Melanocyte of skin (primary cell): ENCODE measurements around the gene TMEM82. TPM values are rescaled to one million over a fixed set of nuclear protein-coding genes. Genes with fewer than 3 reads are reported as not detected.

Source experiments
- total RNA-seq, 2 donors: library from RNA; depleted of rRNA; stranded (reverse); fragments of >200 nt; gene quantifications; 2 replicates each; pipeline ENCODE4 v1.2.3, GENCODE V29; 2012

The TMEM82 gene
- not detected for total RNA-seq

DNA sequence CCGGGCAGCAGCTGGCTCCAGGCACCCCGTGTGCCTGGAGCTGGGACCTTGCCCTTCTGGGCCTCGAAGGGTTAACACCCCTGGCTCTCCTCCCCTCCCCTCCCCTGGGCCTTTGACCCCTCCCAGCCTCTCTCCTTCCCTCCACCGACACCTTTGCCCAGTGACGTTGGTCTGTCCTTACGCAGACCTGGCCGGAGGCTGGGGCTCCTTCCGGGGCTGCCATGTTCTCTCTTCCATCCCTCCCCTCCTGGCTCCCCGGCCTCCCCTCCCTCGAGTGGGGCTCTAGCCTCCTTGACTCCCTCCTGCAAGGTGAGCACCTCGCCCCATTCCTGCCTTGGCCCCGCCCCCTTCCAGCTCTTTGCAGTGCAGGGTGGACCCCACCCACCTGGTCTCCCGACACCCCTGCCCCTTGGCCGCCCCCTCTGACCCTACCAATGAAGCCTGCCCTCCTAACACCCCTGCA, at the start of gene TMEM82:
TMEM82 (plus strand) TSS at position 161 of the 463 bp plus-strand sequence; CDS start at position 222, 61 bp downstream.

DNA sequence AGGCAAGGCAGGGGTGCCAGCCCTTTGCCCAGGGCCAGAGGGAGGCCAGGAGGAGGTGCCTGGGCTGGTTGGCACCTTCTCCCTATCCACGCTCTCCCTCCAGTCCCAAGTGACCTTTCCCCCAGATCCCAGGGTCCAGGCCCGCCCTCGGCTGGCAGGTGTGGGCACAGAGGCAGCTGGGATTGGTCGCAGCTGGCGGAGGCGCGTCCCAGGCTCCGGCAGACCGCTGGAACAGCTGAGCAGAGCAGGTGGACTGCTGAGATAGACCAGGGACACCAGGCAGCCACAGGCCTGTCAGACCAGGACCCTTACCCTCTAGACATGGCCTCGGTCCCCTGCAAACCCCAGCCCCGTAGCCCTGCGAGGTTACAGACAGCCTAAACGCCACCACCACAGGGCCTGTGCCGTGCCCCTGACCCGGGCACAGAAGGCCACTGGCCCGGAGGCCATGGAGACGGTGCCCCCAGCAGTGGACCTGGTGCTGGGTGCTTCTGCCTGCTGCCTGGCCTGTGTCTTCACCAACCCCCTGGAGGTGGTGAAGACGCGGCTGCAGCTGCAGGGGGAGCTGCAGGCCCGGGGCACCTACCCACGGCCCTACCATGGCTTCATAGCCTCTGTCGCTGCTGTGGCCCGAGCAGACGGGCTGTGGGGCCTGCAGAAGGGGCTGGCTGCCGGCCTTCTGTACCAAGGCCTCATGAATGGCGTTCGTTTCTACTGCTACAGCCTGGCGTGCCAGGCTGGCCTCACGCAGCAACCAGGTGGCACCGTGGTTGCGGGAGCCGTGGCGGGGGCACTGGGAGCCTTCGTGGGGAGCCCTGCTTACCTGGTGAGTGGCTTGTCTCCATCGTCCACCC, 6.0 kb upstream of the TMEM82 start, which contains the start of gene SLC25A34:
SLC25A34 (plus strand) TSS at position 221 of the 854 bp plus-strand sequence; CDS start at position 449, 228 bp downstream.

DNA sequence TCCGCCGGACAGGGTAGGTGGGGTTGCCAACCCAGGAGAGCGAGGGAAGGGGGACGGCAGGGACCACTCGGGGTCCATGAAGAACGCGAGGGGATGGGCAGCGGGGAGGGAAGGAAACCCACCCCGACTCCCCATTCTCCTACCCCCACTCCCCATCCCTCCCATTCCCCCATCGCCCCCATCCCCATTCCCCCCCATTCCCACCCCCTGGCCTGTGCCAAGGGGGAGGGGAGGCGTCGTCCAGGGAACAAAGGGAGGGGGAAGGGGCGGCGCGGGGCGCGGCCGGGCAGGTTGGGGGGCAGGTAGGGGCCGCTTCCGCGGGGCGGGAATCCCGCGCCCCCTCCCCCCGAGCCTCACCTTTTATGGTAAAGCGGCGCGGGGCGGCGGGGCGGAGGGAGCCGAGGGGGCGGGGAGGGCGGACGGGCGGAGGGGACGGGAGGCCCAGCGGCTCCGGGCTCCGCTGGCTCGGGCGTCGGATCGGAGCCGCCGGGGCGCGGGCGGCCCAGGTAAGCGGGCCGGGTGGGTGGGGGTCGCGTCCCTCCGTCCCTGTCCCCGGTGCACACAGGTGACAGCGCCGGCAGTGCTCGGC, 16.1 kb downstream of the TMEM82 start, which contains the start of gene FBLIM1:
FBLIM1 (plus strand) TSS at position 453 of the 589 bp plus-strand sequence. CDS start 6,189 bp downstream, outside the sequence.

Other genes starting within 250 kb of the TMEM82 start
- 1 to 10 TPM; 7.7 to 7.9 TPM for gene CASP9, start 218.3 kb upstream of the TMEM82 start, total RNA-seq
- 10 to 100 TPM; 17.9 to 20.3 TPM for gene DNAJC16, start 215.7 kb upstream of the TMEM82 start, total RNA-seq
- gene AGMAT, start 157.4 kb upstream of the TMEM82 start, total RNA-seq: 1 to 10 TPM; 1.4 to 2.7 TPM
- 10 to 100 TPM; 41.6 to 47.1 TPM for gene DDI2, start 125.0 kb upstream of the TMEM82 start, total RNA-seq
- 100 to 1,000 TPM; 108 to 113 TPM for gene PLEKHM2, start 58.2 kb upstream of the TMEM82 start, total RNA-seq
- gene SLC25A34, start 6.2 kb upstream of the TMEM82 start, total RNA-seq: 1 to 10 TPM in 1 of 2 donors, under 1 TPM in 1; 0.67 to 1.0 TPM
- gene FBLIM1, start 16.3 kb downstream of the TMEM82 start, total RNA-seq: 10 to 100 TPM in 1 of 2 donors, 1 to 10 TPM in 1; 9.7 to 12.7 TPM
- gene UQCRHL, start 65.2 kb downstream of the TMEM82 start, total RNA-seq: 1 to 10 TPM; 1.0 to 1.7 TPM
- gene SPEN, start 105.2 kb downstream of the TMEM82 start, total RNA-seq: 10 to 100 TPM; 12.7 to 19.3 TPM
- 10 to 100 TPM; 26.0 to 40.6 TPM for gene ZBTB17, start 233.6 kb downstream of the TMEM82 start, total RNA-seq